Peyer's patch (tissue), 4 donors: Measurements from ENCODE around the gene SRSF9. TPM values are rescaled to one million over a fixed set of nuclear protein-coding genes. Genes with fewer than 3 reads are reported as not detected.

Experiments used
- DNase-seq, 3 donors: peaks; one replicate each; pipeline ENCODE4 v3.0.0-alpha.2; 2017 to 2019
- H3K27ac ChIP-seq, 4 donors: fragments of 200-600 bp; sonication (generic); one replicate each; pipeline ENCODE4 v1.5.1; 2016 to 2019
- H3K27me3 ChIP-seq, 2 donors: fragments of 200-600 bp; sonication (generic); one replicate each; pipeline ENCODE4 v1.5.1; 2019
- H3K36me3 ChIP-seq, 3 donors: fragments of 200-600 bp; sonication (generic); one replicate each; pipeline ENCODE4 v1.5.1; 2016 to 2019
- H3K4me1 ChIP-seq, 4 donors: fragments of 200-600 bp; sonication (generic); one replicate each; pipeline ENCODE4 v1.5.1; 2016 to 2019
- H3K4me3 ChIP-seq, 4 donors: fragments of 200-600 bp; sonication (generic); 1 replicate in 3 of 4; 2 replicates in 1 of 4; pipeline ENCODE4 v1.5.1; 2016 to 2019; ENCODE audit warnings: mild to moderate bottlenecking in 1 of 4
- H3K9me3 ChIP-seq, 4 donors: fragments of 200-600 bp; sonication (generic); one replicate each; pipeline ENCODE4 v1.5.1; 2016 to 2019; ENCODE audit warnings: mild to moderate bottlenecking in 1 of 4
- POLR2A ChIP-seq, 2 donors: fragments of 450-650 bp; IDR thresholded peaks; one replicate each; pipeline ENCODE4 v1.5.1; 2017; ENCODE audit warnings: antibody characterized with exemption in 2 of 2, mild to moderate bottlenecking in 2 of 2, moderate library complexity in 2 of 2
- small RNA-seq, 2 donors: library from RNA; depleted of rRNA; stranded (forward); fragments of <200 nt; gene quantifications; one replicate each; pipeline ENCODE3, GENCODE V24; 2016
- total RNA-seq, 4 donors: library from RNA; depleted of rRNA; stranded (reverse); fragments of >200 nt; gene quantifications; one replicate each; pipeline ENCODE4 v1.1.0, GENCODE V29; 2016
- TF ChIP-seq, protein P1 (sequence below), 6 experiments: fragments of 450-650 bp in 4 of 6; fragments of 200-600 bp in 2 of 6; sonication (generic) in 1 of 6; IDR thresholded peaks; one replicate each; pipeline ENCODE4 v1.5.1; 2017 to 2019; ENCODE audit warnings: antibody characterized with exemption in 6 of 6, mild to moderate bottlenecking in 3 of 6, moderate library complexity in 1 of 6

The SRSF9 gene
- total RNA-seq, 4 donors from 2014 or later = 59.9 to 144 (median 78.1) TPM

- TF ChIP-seq, protein P1, sequence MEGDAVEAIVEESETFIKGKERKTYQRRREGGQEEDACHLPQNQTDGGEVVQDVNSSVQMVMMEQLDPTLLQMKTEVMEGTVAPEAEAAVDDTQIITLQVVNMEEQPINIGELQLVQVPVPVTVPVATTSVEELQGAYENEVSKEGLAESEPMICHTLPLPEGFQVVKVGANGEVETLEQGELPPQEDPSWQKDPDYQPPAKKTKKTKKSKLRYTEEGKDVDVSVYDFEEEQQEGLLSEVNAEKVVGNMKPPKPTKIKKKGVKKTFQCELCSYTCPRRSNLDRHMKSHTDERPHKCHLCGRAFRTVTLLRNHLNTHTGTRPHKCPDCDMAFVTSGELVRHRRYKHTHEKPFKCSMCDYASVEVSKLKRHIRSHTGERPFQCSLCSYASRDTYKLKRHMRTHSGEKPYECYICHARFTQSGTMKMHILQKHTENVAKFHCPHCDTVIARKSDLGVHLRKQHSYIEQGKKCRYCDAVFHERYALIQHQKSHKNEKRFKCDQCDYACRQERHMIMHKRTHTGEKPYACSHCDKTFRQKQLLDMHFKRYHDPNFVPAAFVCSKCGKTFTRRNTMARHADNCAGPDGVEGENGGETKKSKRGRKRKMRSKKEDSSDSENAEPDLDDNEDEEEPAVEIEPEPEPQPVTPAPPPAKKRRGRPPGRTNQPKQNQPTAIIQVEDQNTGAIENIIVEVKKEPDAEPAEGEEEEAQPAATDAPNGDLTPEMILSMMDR (IDR thresholded peaks at IDR 0.05) = no peak
- no peak overlapping the region for H3K27ac ChIP-seq
- H3K27me3 ChIP-seq = no peaks in the 10 kb centered on the region
- H3K36me3 ChIP-seq = no peaks in the 10 kb centered on the region
- H3K9me3 ChIP-seq = no peaks in the 10 kb centered on the region
- no peaks in the 10 kb centered on the region for H3K4me1 ChIP-seq
- DNase-seq = no peak
- no peak overlapping the region for H3K4me3 ChIP-seq
Measured at GRCh38 chr12:120416490-120417216, 52.9 kb downstream of the SRSF9 start.

- H3K27ac ChIP-seq = no peak overlapping the region
- no peaks in the 10 kb centered on the region for H3K27me3 ChIP-seq
- TF ChIP-seq, protein P1 (IDR thresholded peaks at IDR 0.05) = no peak
- no peak for TF ChIP-seq POLR2A (IDR thresholded peaks at IDR 0.05)
- H3K4me1 ChIP-seq = no peaks in the 10 kb centered on the region
- peak in 2 of 3 donors; percentile 46 to 53 for DNase-seq
- H3K9me3 ChIP-seq = no peaks in the 10 kb centered on the region
- no peak overlapping the region for H3K4me3 ChIP-seq
- H3K36me3 ChIP-seq = no peaks in the 10 kb centered on the region
Measured at GRCh38 chr12:120413901-120414695, 55.5 kb downstream of the SRSF9 start.

- Histone ChIP-seq H3K4me1 (no peaks in the 10 kb centered on the region), H3K36me3 (no peaks in the 10 kb centered on the region), H3K9me3 (no peaks in the 10 kb centered on the region), H3K4me3 (no peak overlapping the region), H3K27ac (no peak overlapping the region), H3K27me3 (no peaks in the 10 kb centered on the region)
- TF ChIP-seq, protein P1 (IDR thresholded peaks at IDR 0.05) = no peak
- no peak for TF ChIP-seq POLR2A (IDR thresholded peaks at IDR 0.05)
- DNase-seq = no peak
Measured at GRCh38 chr12:120412421-120412820, 57.1 kb downstream of the SRSF9 start.

Small RNA genes lying within 50 kb of the gene (small RNA-seq; reads per million reads assigned to genes)
- gene RF00019 = 0 reads per million in 2 donors

Other genes starting within 250 kb of the SRSF9 start
- 100 to 1,000 TPM; 138 to 204 (median 177) TPM for gene PXN, start 204.0 kb downstream of the SRSF9 start, total RNA-seq
- gene RNU4-2, start 177.8 kb downstream of the SRSF9 start, total RNA-seq = under 1 TPM; under 0.01 TPM
- under 1 TPM; under 0.01 TPM for gene RNU4-1, start 176.5 kb downstream of the SRSF9 start, total RNA-seq
- gene SIRT4, start 167.4 kb downstream of the SRSF9 start, total RNA-seq = 1 to 10 TPM; 3.2 to 6.3 (median 4.2) TPM
- gene PLA2G1B, start 142.0 kb downstream of the SRSF9 start, total RNA-seq = not detected
- 1 to 10 TPM; 1.6 to 5.8 (median 4.2) TPM for gene MSI1, start 100.6 kb downstream of the SRSF9 start, total RNA-seq
- gene COX6A1, start 31.6 kb downstream of the SRSF9 start, total RNA-seq = 1,000 to 10,000 TPM in 2 of 4 donors, 100 to 1,000 TPM in 2; 175 to 1,520 (median 1,006) TPM
- 10 to 100 TPM in 1 of 4 donors, 1 to 10 TPM in 3; 4.5 to 19.0 (median 6.4) TPM for gene TRIAP1, start 23.4 kb downstream of the SRSF9 start, total RNA-seq
- gene GATC, start 23.3 kb downstream of the SRSF9 start, total RNA-seq = 10 to 100 TPM; 18.6 to 37.1 (median 27.3) TPM
- gene DYNLL1, start 26.4 kb upstream of the SRSF9 start, total RNA-seq = 100 to 1,000 TPM; 128 to 212 (median 199) TPM
- 10 to 100 TPM; 22.6 to 40.4 (median 28.6) TPM for gene COQ5, start 59.4 kb upstream of the SRSF9 start, total RNA-seq
- 100 to 1,000 TPM; 220 to 375 (median 305) TPM for gene RNF10, start 64.6 kb upstream of the SRSF9 start, total RNA-seq
- 10 to 100 TPM; 22.5 to 75.9 (median 48.8) TPM for gene POP5, start 111.7 kb upstream of the SRSF9 start, total RNA-seq
- gene CABP1, start 170.9 kb upstream of the SRSF9 start, total RNA-seq = 1 to 10 TPM in 1 of 4 donors, under 1 TPM in 2, not detected in 1; 0.54 to 3.3 (median 0.95) TPM
- gene MLEC, start 217.4 kb upstream of the SRSF9 start, total RNA-seq = 100 to 1,000 TPM in 2 of 4 donors, 10 to 100 TPM in 2; 87.3 to 123 (median 104) TPM
- gene UNC119B, start 240.7 kb upstream of the SRSF9 start, total RNA-seq = 10 to 100 TPM; 16.8 to 23.5 (median 18.1) TPM